Astrocyte (in vitro differentiated cells and primary cell): Measurements from ENCODE around the gene C13orf42. TPM values are rescaled to one million over a fixed set of nuclear protein-coding genes. Genes with fewer than 3 reads are reported as not detected.

Source experiments
- DNase-seq: peaks from one replicate; pipeline ENCODE4 v3.0.0-alpha.2; 2010; ENCODE audit warnings: low read depth
- FAIRE-seq: peaks from 2 replicates; lab custom pipeline; 2011; peaks lifted over from hg19 to GRCh38; lab: Jason Lieb, UNC
- H2AFZ ChIP-seq: 2 replicates; pipeline ENCODE4 v1.6.0; 2012; ENCODE audit warnings: low read depth, low read length, inconsistent platforms
- H3K27ac ChIP-seq: 2 replicates; pipeline ENCODE4 v1.5.1; 2011; ENCODE audit warnings: low read depth, low read length, inconsistent platforms
- H3K27me3 ChIP-seq: 2 replicates; pipeline ENCODE4 v1.6.0; 2011; ENCODE audit warnings: low read length, inconsistent platforms; ENCODE audit not compliant: insufficient read depth
- H3K36me3 ChIP-seq: 2 replicates; pipeline ENCODE4 v1.5.1; 2011; ENCODE audit warnings: low read length, inconsistent platforms; ENCODE audit not compliant: insufficient read depth
- H3K4me1 ChIP-seq: 2 replicates; pipeline ENCODE4 v1.5.1; 2011; ENCODE audit warnings: low read length, inconsistent platforms; ENCODE audit not compliant: insufficient read depth
- H3K4me2 ChIP-seq: 2 replicates; pipeline ENCODE4 v1.6.0; 2012; ENCODE audit warnings: low read length, inconsistent platforms
- H3K4me3 ChIP-seq: 2 replicates; pipeline ENCODE4 v1.5.1; 2011; ENCODE audit warnings: low read depth, mild to moderate bottlenecking, low read length, inconsistent platforms; ENCODE audit not compliant: insufficient read depth
- H3K79me2 ChIP-seq: 2 replicates; pipeline ENCODE4 v1.6.0; 2012; ENCODE audit warnings: mild to moderate bottlenecking, low read length, inconsistent platforms; ENCODE audit not compliant: insufficient read depth
- H3K9ac ChIP-seq: 2 replicates; pipeline ENCODE4 v1.6.0; 2012; ENCODE audit warnings: mild to moderate bottlenecking, low read length, inconsistent platforms
- H3K9me3 ChIP-seq: 2 replicates; pipeline ENCODE4 v1.5.1; 2012; ENCODE audit warnings: low read depth, mild to moderate bottlenecking, low read length, inconsistent platforms; ENCODE audit not compliant: insufficient read depth
- H4K20me1 ChIP-seq: 2 replicates; pipeline ENCODE4 v1.6.0; 2012; ENCODE audit warnings: low read length, inconsistent platforms; ENCODE audit not compliant: insufficient read depth
- H3K27ac Mint-ChIP-seq: one replicate; pipeline ENCODE4 v1.8.0; 2021; ENCODE audit warnings: mild to moderate bottlenecking, mixed read lengths; ENCODE audit not compliant: unreplicated experiment
- H3K27me3 Mint-ChIP-seq: one replicate; pipeline ENCODE4 v1.8.0; 2021; ENCODE audit warnings: low read depth, mixed read lengths; ENCODE audit not compliant: unreplicated experiment
- H3K36me3 Mint-ChIP-seq: one replicate; pipeline ENCODE4 v1.8.0; 2021; ENCODE audit warnings: low read depth, mixed read lengths; ENCODE audit not compliant: unreplicated experiment
- H3K4me1 Mint-ChIP-seq: one replicate; pipeline ENCODE4 v1.8.0; 2021; ENCODE audit warnings: low read depth, mixed read lengths; ENCODE audit not compliant: unreplicated experiment
- H3K4me3 Mint-ChIP-seq: one replicate; pipeline ENCODE4 v1.8.0; 2021; ENCODE audit warnings: mild to moderate bottlenecking, moderate library complexity, mixed read lengths; ENCODE audit not compliant: unreplicated experiment
- H3K9me3 Mint-ChIP-seq: one replicate; pipeline ENCODE4 v1.8.0; 2021; ENCODE audit warnings: mild to moderate bottlenecking, mixed read lengths; ENCODE audit not compliant: unreplicated experiment
- CTCF ChIP-seq: IDR thresholded peaks from 2 replicates; pipeline ENCODE4 v1.5.1; 2011; ENCODE audit warnings: low read depth, mild to moderate bottlenecking, inconsistent platforms, low read length, moderate library complexity; ENCODE audit not compliant: insufficient read depth
- EZH2 ChIP-seq: IDR thresholded peaks from 2 replicates; pipeline ENCODE4 v1.6.1; 2012; ENCODE audit warnings: mild to moderate bottlenecking, low read length, inconsistent platforms; ENCODE audit not compliant: insufficient read depth
- total RNA-seq: library from RNA; stranded (reverse); gene quantifications from 2 replicates; pipeline ENCODE4 v1.2.1, GENCODE V29; 2021

Gene C13orf42
- total RNA-seq, 1 donor from 2014 or later, result not detected

DNA sequence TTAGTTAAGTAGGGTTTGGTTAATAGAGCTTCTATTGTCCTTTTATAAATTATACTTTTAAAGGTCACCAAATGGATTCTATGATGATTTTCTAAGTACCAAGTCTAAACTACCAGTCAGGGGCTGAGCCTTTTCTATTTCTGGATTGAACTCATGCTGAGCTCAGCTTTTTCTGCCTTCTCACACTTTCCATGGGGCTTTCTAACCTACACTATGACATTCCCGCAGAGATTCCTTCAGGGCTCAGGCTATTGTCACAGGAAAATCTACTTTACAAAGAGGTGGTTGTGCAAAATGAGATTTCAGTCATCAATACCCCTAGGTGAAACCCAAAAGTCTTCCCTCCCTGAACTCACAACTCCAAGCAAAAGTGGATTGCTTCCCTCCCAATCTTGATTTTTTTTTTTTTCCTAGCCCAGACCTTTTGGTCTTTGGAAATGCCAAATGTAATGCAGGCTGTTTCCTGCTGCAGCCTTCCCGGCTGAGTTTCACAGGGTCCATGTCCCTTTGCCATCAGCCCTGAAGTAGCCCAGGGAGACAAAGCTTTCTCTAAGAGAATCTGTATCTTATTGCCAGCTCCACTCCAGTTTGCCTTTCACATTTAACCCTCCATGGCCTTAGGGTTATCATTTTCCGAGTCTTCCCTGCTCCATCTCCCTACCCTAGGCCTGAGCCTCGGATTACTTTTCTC, 13.6 kb downstream of the C13orf42 start:
- Histone ChIP-seq H2AFZ (no peak overlapping the region), H3K9ac (no peak overlapping the region), H3K4me2 (no peak overlapping the region), H3K9me3 (no peaks in the 10 kb centered on the region), H3K79me2 (no peaks in the 10 kb centered on the region), H3K36me3 (no peaks in the 10 kb centered on the region), H3K27ac (no peak overlapping the region), H4K20me1 (no peaks in the 10 kb centered on the region), H3K4me3 (no peak overlapping the region), H3K4me1 (no peaks in the 10 kb centered on the region), H3K27me3 (peaks cover 3% of the 10 kb centered on the region)
- Mint-ChIP-seq H3K4me1 (no peaks in the 10 kb centered on the region), H3K9me3 (no peaks in the 10 kb centered on the region), H3K27ac (no peak overlapping the region), H3K4me3 (no peak overlapping the region), H3K27me3 (no peaks in the 10 kb centered on the region), H3K36me3 (no peaks in the 10 kb centered on the region)
- DNase-seq, result no peak
- TF ChIP-seq EZH2, result no peak
- no peak for TF ChIP-seq CTCF
- no peak for FAIRE-seq

- Mint-ChIP-seq H3K36me3 (no peaks in the 10 kb centered on the region), H3K9me3 (no peaks in the 10 kb centered on the region), H3K27ac (no peak overlapping the region), H3K4me3 (no peak overlapping the region), H3K27me3 (no peaks in the 10 kb centered on the region), H3K4me1 (no peaks in the 10 kb centered on the region)
- Histone ChIP-seq H3K4me3 (no peak overlapping the region), H3K36me3 (no peaks in the 10 kb centered on the region), H3K4me1 (no peaks in the 10 kb centered on the region), H3K4me2 (no peak overlapping the region), H2AFZ (no peak overlapping the region), H3K9me3 (no peaks in the 10 kb centered on the region), H3K9ac (no peak overlapping the region), H4K20me1 (no peaks in the 10 kb centered on the region), H3K27ac (no peak overlapping the region), H3K79me2 (no peaks in the 10 kb centered on the region), H3K27me3 (peaks cover 3% of the 10 kb centered on the region)
- DNase-seq (no peak), FAIRE-seq (no peak)
- TF ChIP-seq EZH2 (no peak), CTCF (no peak)
Measured at GRCh38 chr13:51096131-51096530, 14.9 kb downstream of the C13orf42 start.

DNA sequence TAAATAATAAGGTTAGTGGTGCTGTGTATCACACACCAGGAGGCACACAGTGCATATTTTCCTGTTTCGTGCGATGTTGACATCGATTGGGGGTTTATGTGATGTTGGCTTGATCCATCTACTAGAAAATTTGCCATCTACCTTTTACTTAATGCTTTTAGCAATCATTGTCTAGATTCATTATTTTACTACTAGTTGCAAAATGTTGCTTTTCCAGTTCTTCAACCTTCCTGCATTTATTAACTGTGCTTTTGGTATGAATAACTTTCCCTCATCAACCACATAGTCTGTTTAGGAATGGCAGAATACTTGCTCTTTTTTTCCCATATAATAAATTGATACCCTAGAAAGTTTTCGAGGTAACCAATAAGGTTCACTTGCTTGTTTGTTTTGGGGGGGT, 17.5 kb downstream of the C13orf42 start:
- Mint-ChIP-seq H3K27ac (no peak overlapping the region), H3K4me3 (no peak overlapping the region), H3K9me3 (no peaks in the 10 kb centered on the region), H3K36me3 (no peaks in the 10 kb centered on the region), H3K4me1 (no peaks in the 10 kb centered on the region), H3K27me3 (peaks cover 5% of the 10 kb centered on the region)
- Histone ChIP-seq H3K9ac (no peak overlapping the region), H3K27ac (no peak overlapping the region), H3K79me2 (no peaks in the 10 kb centered on the region), H4K20me1 (no peaks in the 10 kb centered on the region), H3K4me1 (no peaks in the 10 kb centered on the region), H3K36me3 (no peaks in the 10 kb centered on the region), H2AFZ (no peak overlapping the region), H3K9me3 (no peaks in the 10 kb centered on the region), H3K27me3 (peaks cover 5% of the 10 kb centered on the region), H3K4me2 (no peak overlapping the region), H3K4me3 (no peak overlapping the region)
- DNase-seq, result no peak
- no peak for FAIRE-seq
- TF ChIP-seq EZH2 (no peak), CTCF (no peak)
